ENCODE data around the gene ZNF215. TPM values are rescaled to one million over a fixed set of nuclear protein-coding genes. Genes with fewer than 3 reads are reported as not detected.

The ZNF215 gene
- total and polyA plus RNA-seq, 2 of the 8 experiments (the other 6 are each of a cell fraction or from before 2014, with no cell fraction given) = 6.4 to 17.9 TPM

GRCh38 chr11:6920702-6921101 is 5.5 kb upstream of the ZNF215 start, which contains the start of gene OR2D3:
Gene OR2D3, plus strand, starts transcription at chr11:6921002. Its CDS starts 0 bp downstream, at chr11:6921002.
- Histone ChIP-seq H3K9ac (replicated peaks in 1 of 4; ENCODE audit: extremely low read depth in 1 of 4, low read depth in 3 of 4, low read length in 3 of 4) (no peak within 1 kb of the TSS), H3K4ac (replicated peaks; ENCODE audit: insufficient read length, low read depth, low read length) (no peak within 1 kb of the TSS), H3K27ac (ENCODE audit: low read depth, low read length) (no peak within 1 kb of the TSS), H3K18ac (ENCODE audit: extremely low read depth, low read length) (no peak within 1 kb of the TSS), H2BK120ac (replicated peaks; ENCODE audit: low read depth, low read length) (no peak within 1 kb of the TSS), H2AFZ (ENCODE audit: low read length) (no peak within 1 kb of the TSS), H2BK15ac (ENCODE audit: low read length) (no peak within 1 kb of the TSS), H4K91ac (replicated peaks; ENCODE audit: insufficient read length, low read length) (no peak within 1 kb of the TSS), H2BK5ac (ENCODE audit: low read depth, low read length) (no peak within 1 kb of the TSS), H4K8ac (ENCODE audit: extremely low read depth, insufficient read depth, low read length) (no peak within 1 kb of the TSS), H3K4me2 (ENCODE audit: insufficient read depth in 1 of 2, low read depth in 2 of 2, low read length in 2 of 2) (no peak within 1 kb of the TSS), H3K4me3 (ENCODE audit: extremely low read depth in 1 of 4, insufficient read depth in 2 of 4, low read depth in 3 of 4, low read length in 4 of 4) (no peak within 1 kb of the TSS), H3K56ac (replicated peaks; ENCODE audit: insufficient read length, low read depth, low read length) (no peak within 1 kb of the TSS), H3K23me2 (ENCODE audit: low read depth, low read length) (peaks cover 2% of the 10 kb centered on the region; the same call in 1 of the 2 replicates), H4K20me1 (replicated peaks in 1 of 2; ENCODE audit: control insufficient read depth in 1 of 2, insufficient read depth in 2 of 2, low read length in 2 of 2) (no peaks in the 10 kb centered on the region), H3K4me1 (replicated peaks in 1 of 4; ENCODE audit: control insufficient read depth in 3 of 4, insufficient read depth in 4 of 4, low read length in 3 of 4) (peaks cover 0 to 3% (median 3%) of the 10 kb centered on the region in 4 experiments; a peak in 3 of 7 replicates), H3K79me2 (ENCODE audit: control insufficient read depth in 1 of 2, insufficient read depth in 2 of 2, low read length in 2 of 2) (no peaks in the 10 kb centered on the region), H3K27me3 (replicated peaks in 1 of 4; ENCODE audit: control insufficient read depth in 3 of 4, extremely low read depth in 1 of 4, insufficient read depth in 3 of 4, low read length in 3 of 4) (no peaks in the 10 kb centered on the region), H3K9me3 (ENCODE audit: insufficient read depth in 2 of 2, low read depth in 1 of 2, low read length in 1 of 2) (0 out of 4 replicates have a peak, but pooled peaks cover 0 to 3% of the 10 kb centered on the region in 2 experiments), H2BK20ac (ENCODE audit: low read length) (no peak within 1 kb of the TSS), H3K23ac (ENCODE audit: insufficient read length) (no peak within 1 kb of the TSS), H3K36me3 (ENCODE audit: control insufficient read depth in 2 of 4, insufficient read depth in 4 of 4, low read length in 3 of 4) (no peaks in the 10 kb centered on the region), H4K5ac (ENCODE audit: insufficient read length, low read depth, low read length) (no peak within 1 kb of the TSS), H3K14ac (ENCODE audit: insufficient read length) (no peak within 1 kb of the TSS), H2BK12ac (ENCODE audit: low read depth, low read length) (no peak within 1 kb of the TSS), H3K79me1 (ENCODE audit: low read depth, low read length) (no peaks in the 10 kb centered on the region), H2AK5ac (ENCODE audit: low read depth, low read length) (no peak within 1 kb of the TSS)
- FAIRE-seq (no peak), DNase-seq (ENCODE audit: low read depth in 1 of 2, low spot score in 2 of 2) (no peak)
- ChIA-PET CTCF (ENCODE audit: partially characterized antibody) (no interaction called here), POLR2A (ENCODE audit: partially characterized antibody) (no interaction called here)
- WGBS, 2 experiments (ENCODE audit: extremely low coverage in 1 of 2, insufficient coverage in 1 of 2, insufficient read length in 1 of 2, insufficient replicate concordance in 2 of 2, low coverage in 1 of 2, low lambda C conversion rate in 2 of 2, missing lambda C conversion rate in 1 of 2) = 78% methylated on average over 1 of the region's 1 CpG; no CpG with 5 or more reads in 1 of the 2 experiments
- no peak for TF ChIP-seq CTBP2 (IDR thresholded peaks at IDR 0.05; ENCODE audit: borderline replicate concordance, insufficient read depth, insufficient read length, low read length)
- TF ChIP-seq BACH1 (IDR thresholded peaks at IDR 0.05; ENCODE audit: low read length) = no peak
- TF ChIP-seq SAP30 (IDR thresholded peaks at IDR 0.05; ENCODE audit: insufficient read depth, insufficient replicate concordance, low read length) = no peak
- TF ChIP-seq CREB1 (IDR thresholded peaks at IDR 0.05) = no peak
- no peak for TF ChIP-seq JUN (IDR thresholded peaks at IDR 0.05; ENCODE audit: low read depth, low read length)
- no peak for TF ChIP-seq FOSL1 (IDR thresholded peaks at IDR 0.05; ENCODE audit: insufficient read depth, low read depth, low read length)
- TF ChIP-seq NRF1 (IDR thresholded peaks at IDR 0.05; ENCODE audit: low read depth, low read length) = no peak
- no peak for TF ChIP-seq ZNF274 (IDR thresholded peaks at IDR 0.05; ENCODE audit: borderline replicate concordance, extremely low read depth, low read length)
- no peak for TF ChIP-seq EGR1 (IDR thresholded peaks at IDR 0.05; ENCODE audit: borderline replicate concordance, low read depth, low read length)
- TF ChIP-seq KDM5A (IDR thresholded peaks at IDR 0.05; ENCODE audit: low read length) = no peak
- TF ChIP-seq POLR2A (IDR thresholded peaks at IDR 0.05; ENCODE audit: control extremely low read depth in 1 of 2, low read depth in 2 of 2, low read length in 2 of 2) = no peak
- no peak for TF ChIP-seq GABPA (IDR thresholded peaks at IDR 0.05; ENCODE audit: borderline replicate concordance, insufficient read depth, low read length)
- no peak for TF ChIP-seq NANOG (IDR thresholded peaks at IDR 0.05; ENCODE audit: insufficient read depth, low read depth, low read length, poor library complexity, severe bottlenecking)
- no peak for TF ChIP-seq PHF8 (conservative IDR thresholded peaks at IDR 0.05; ENCODE audit: low read depth, low read length)
- TF ChIP-seq CHD1 (IDR thresholded peaks at IDR 0.05; ENCODE audit: low read depth, low read length) = no peak

Measured in H1 (cell line).